HL-60 (cell line): Measurements from ENCODE around the gene CES4A.

Experiments
- DNase-seq, 2 experiments: peaks; one replicate each; pipeline ENCODE4 v3.0.0-alpha.2; 2010 to 2020; ENCODE audit warnings: low read depth in 1 of 2, low spot score in 1 of 2
- H3K27ac ChIP-seq: fragments of 250-450 bp; sonication (Bioruptor Pico); replicated peaks from 2 replicates; pipeline ENCODE4 v1.5.1; 2020; ENCODE audit warnings: mild to moderate bottlenecking, moderate library complexity
- H3K27me3 ChIP-seq: fragments of 250-450 bp; sonication (Bioruptor Pico); 2 replicates; pipeline ENCODE4 v1.5.1; 2021; ENCODE audit warnings: mild to moderate bottlenecking, moderate library complexity; ENCODE audit not compliant: insufficient read depth, poor library complexity, severe bottlenecking
- H3K4me3 ChIP-seq: replicated peaks from 2 replicates; pipeline ENCODE4 v1.5.1; 2011; ENCODE audit warnings: mild to moderate bottlenecking, control low read depth, low read length; ENCODE audit not compliant: insufficient read depth
- CTCF ChIP-seq: IDR thresholded peaks from one replicate; pipeline ENCODE4 v1.5.1; 2011; ENCODE audit warnings: low read length, control low read depth, inconsistent platforms; ENCODE audit not compliant: insufficient read depth
- GABPA ChIP-seq: IDR thresholded peaks from 2 replicates; pipeline ENCODE4 v1.6.1; 2012; ENCODE audit warnings: low read depth
- POLR2AphosphoS5 ChIP-seq: IDR thresholded peaks from 2 replicates; pipeline ENCODE4 v1.6.1; 2012; ENCODE audit warnings: low read depth
- REST ChIP-seq: IDR thresholded peaks from 2 replicates; pipeline ENCODE4 v1.6.1; 2012; ENCODE audit warnings: low read depth; ENCODE audit not compliant: insufficient replicate concordance
- SPI1 ChIP-seq: IDR thresholded peaks from 2 replicates; pipeline ENCODE4 v1.6.1; 2012; ENCODE audit warnings: low read depth, mild to moderate bottlenecking, borderline replicate concordance

CES4A gene

GRCh38 chr16:67035364-67035763 is 47.0 kb downstream of the CES4A start:
- H3K27me3 ChIP-seq, result no peaks in the 10 kb centered on the region
- H3K4me3 ChIP-seq, result no peak overlapping the region
- H3K27ac ChIP-seq, result no peak overlapping the region
- no peak for TF ChIP-seq REST
- TF ChIP-seq GABPA, result no peak
- TF ChIP-seq CTCF, result no peak
- no peak for TF ChIP-seq SPI1
- TF ChIP-seq POLR2AphosphoS5, result no peak
- DNase-seq, result no peak

GRCh38 chr16:67036323-67036741 is 47.9 kb downstream of the CES4A start:
- no peak overlapping the region for H3K4me3 ChIP-seq
- H3K27me3 ChIP-seq, result no peaks in the 10 kb centered on the region
- DNase-seq, result no peak
- no peak for TF ChIP-seq GABPA
- no peak for TF ChIP-seq REST
- no peak for TF ChIP-seq CTCF
- no peak for TF ChIP-seq POLR2AphosphoS5
- TF ChIP-seq SPI1, result no peak
- no peak overlapping the region for H3K27ac ChIP-seq

GRCh38 chr16:67039260-67040020 is 51.1 kb downstream of the CES4A start:
- no peak overlapping the region for H3K27ac ChIP-seq
- DNase-seq, result no peak

More at GRCh38 chr16:67039260-67040020, 51.1 kb downstream of the CES4A start:
- H3K27me3 ChIP-seq, result no peaks in the 10 kb centered on the region
- no peak overlapping the region for H3K4me3 ChIP-seq
- TF ChIP-seq GABPA, result no peak
- no peak for TF ChIP-seq SPI1
- TF ChIP-seq CTCF, result no peak
- no peak for TF ChIP-seq POLR2AphosphoS5
- no peak for TF ChIP-seq REST
